ENCODE results near the gene ABHD8.

ABHD8 gene

GRCh38 chr19:17293605-17294004 is 9.6 kb downstream of the ABHD8 start:
- H3K27ac ChIP-seq = peak overlapping the region; percentile 91
- TF ChIP-seq CTCF (conservative IDR thresholded peaks at IDR 0.05; ENCODE audit: low read depth) = no peak
- DNase-seq (ENCODE audit: low spot score) = no peak
- POLR2A ChIA-PET (ENCODE audit: low non-redundant PET) = no interaction called here
- CTCF ChIA-PET = interaction anchor here (0.6 to 2.0 kb wide), 6 partner anchors 10 to 554 kb away, joined by 3 to 11 read pairs (median 8); partner anchors contain the start of genes ABHD8, CCDC194 and MRPL34

GRCh38 chr19:17292301-17293074 is 10.7 kb downstream of the ABHD8 start:
- CTCF ChIA-PET = interaction anchor here (0.5 to 2.0 kb wide), 10 partner anchors 9 to 487 kb away, joined by 3 to 16 read pairs (median 6); partner anchors contain the start of genes ABHD8, CCDC194 and MRPL34
- peak overlapping the region; percentile 91 for H3K27ac ChIP-seq
- POLR2A ChIA-PET (ENCODE audit: low non-redundant PET) = interaction anchor here (0.5 kb wide), 1 partner anchor 49 kb away, joined by 4 read pairs; no protein-coding TSS in a partner anchor
- TF ChIP-seq CTCF (conservative IDR thresholded peaks at IDR 0.05; ENCODE audit: low read depth) = peak; percentile 95
- peak; percentile 96 for DNase-seq (ENCODE audit: low spot score)

GRCh38 chr19:17289489-17289888 is 13.7 kb downstream of the ABHD8 start:
- TF ChIP-seq CTCF (conservative IDR thresholded peaks at IDR 0.05; ENCODE audit: low read depth) = no peak
- ChIA-PET CTCF (interaction anchor here (0.6 kb wide), 1 partner anchor 300 kb away, joined by 3 read pairs; no protein-coding TSS in a partner anchor), POLR2A (ENCODE audit: low non-redundant PET) (no interaction called here)
- DNase-seq (ENCODE audit: low spot score) = peak; percentile 87
- H3K27ac ChIP-seq = no peak overlapping the region

GRCh38 chr19:17286752-17287151 is 16.5 kb downstream of the ABHD8 start:
- POLR2A ChIA-PET (ENCODE audit: low non-redundant PET) = no interaction called here

GRCh38 chr19:17286263-17286662 is 17.0 kb downstream of the ABHD8 start:
- no peak for DNase-seq (ENCODE audit: low spot score)
- POLR2A ChIA-PET (ENCODE audit: low non-redundant PET) = no interaction called here
- TF ChIP-seq CTCF (conservative IDR thresholded peaks at IDR 0.05; ENCODE audit: low read depth) = no peak
- H3K27ac ChIP-seq = no peak overlapping the region
- CTCF ChIA-PET = no interaction called here

More at GRCh38 chr19:17286752-17287151, 16.5 kb downstream of the ABHD8 start:
- DNase-seq (ENCODE audit: low spot score) = no peak
- H3K27ac ChIP-seq = no peak overlapping the region
- TF ChIP-seq CTCF (conservative IDR thresholded peaks at IDR 0.05; ENCODE audit: low read depth) = no peak
- CTCF ChIA-PET = interaction anchor here (0.7 kb wide), 1 partner anchor 24 kb away, joined by 3 read pairs; no protein-coding TSS in a partner anchor

GRCh38 chr19:17285415-17286135 is 17.6 kb downstream of the ABHD8 start:
- H3K27ac ChIP-seq = no peak overlapping the region
- DNase-seq (ENCODE audit: low spot score) = no peak
- no peak for TF ChIP-seq CTCF (conservative IDR thresholded peaks at IDR 0.05; ENCODE audit: low read depth)
- ChIA-PET CTCF (no interaction called here), POLR2A (ENCODE audit: low non-redundant PET) (interaction anchor here (0.7 kb wide), 1 partner anchor 215 kb away, joined by 3 read pairs; no protein-coding TSS in a partner anchor)

All from RWPE1 (cell line).